Measurements from ENCODE around the gene C15orf61.

Gene C15orf61

DNA sequence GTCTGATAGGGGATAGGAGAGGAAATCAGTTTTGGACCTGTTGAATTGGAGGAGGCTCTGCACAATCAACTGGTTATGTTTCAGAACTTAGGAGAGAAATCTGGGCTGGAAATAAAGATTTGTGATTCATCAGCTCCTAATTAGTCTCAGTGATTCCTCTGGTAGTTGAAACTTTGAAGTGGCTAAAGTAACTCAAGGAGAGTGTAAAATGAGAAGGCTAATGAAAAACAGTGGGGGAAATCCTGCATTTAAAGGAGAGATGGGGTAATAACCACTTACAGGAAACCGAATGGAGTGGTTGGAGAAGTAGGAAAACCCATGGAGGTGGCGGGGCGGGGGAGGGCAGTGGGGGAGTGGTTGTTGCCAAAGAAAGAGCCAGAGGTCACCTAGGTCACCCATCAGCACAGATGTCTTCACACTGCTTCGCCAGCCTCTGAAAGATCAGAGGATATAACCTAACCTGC is 54.1 kb downstream of the C15orf61 start (continued):
- TF ChIP-seq PRDM10 (tag by site-specific recombination; IDR thresholded peaks at IDR 0.05) (0 out of 2 replicates have a peak, but pooled peaks have one; percentile 22), ZNF48 (tag by site-specific recombination; IDR thresholded peaks at IDR 0.05) (no peak), ZNF610 (tag by site-specific recombination; IDR thresholded peaks at IDR 0.05; ENCODE audit: borderline replicate concordance) (no peak), ZNF274 (IDR thresholded peaks at IDR 0.05; ENCODE audit: low read length) (no peak), ZNF274 (tag by site-specific recombination; IDR thresholded peaks at IDR 0.05; ENCODE audit: borderline replicate concordance) (no peak), KLF16 (tag by site-specific recombination; IDR thresholded peaks at IDR 0.05) (no peak), ZNF239 (tag by site-specific recombination; IDR thresholded peaks at IDR 0.05) (no peak), TCF7L2 (IDR thresholded peaks at IDR 0.05; ENCODE audit: borderline replicate concordance, low read depth, low read length) (peak; percentile 29; the same call in 1 of the 2 replicates), ZNF350 (tag by site-specific recombination; IDR thresholded peaks at IDR 0.05) (no peak), ZNF398 (tag by site-specific recombination; IDR thresholded peaks at IDR 0.05) (peak; percentile 74), ZNF654 (tag by site-specific recombination; IDR thresholded peaks at IDR 0.05; ENCODE audit: low read depth) (no peak), PRDM6 (tag by site-specific recombination; IDR thresholded peaks at IDR 0.05) (peak; percentile 74), ZNF266 (tag by site-specific recombination; IDR thresholded peaks at IDR 0.05; ENCODE audit: low read depth) (no peak), ZSCAN30 (tag by site-specific recombination; IDR thresholded peaks at IDR 0.05) (no peak), ZNF16 (tag by site-specific recombination; IDR thresholded peaks at IDR 0.05; ENCODE audit: low read depth) (no peak), ZNF426 (tag by site-specific recombination; IDR thresholded peaks at IDR 0.05) (no peak), ZFP37 (tag by site-specific recombination; IDR thresholded peaks at IDR 0.05) (no peak), SP3 (tag by site-specific recombination; IDR thresholded peaks at IDR 0.05) (no peak), SCRT1 (tag by site-specific recombination; IDR thresholded peaks at IDR 0.05; ENCODE audit: borderline replicate concordance) (peak; percentile 97), ZNF704 (tag by site-specific recombination; IDR thresholded peaks at IDR 0.05) (no peak), BCL11B (tag by site-specific recombination; IDR thresholded peaks at IDR 0.05; ENCODE audit: low read depth) (no peak), OVOL3 (tag by site-specific recombination; IDR thresholded peaks at IDR 0.05) (no peak), KLF10 (tag by site-specific recombination; IDR thresholded peaks at IDR 0.05) (no peak), ZNF394 (tag by site-specific recombination; IDR thresholded peaks at IDR 0.05; ENCODE audit: borderline replicate concordance) (no peak), ZNF366 (tag by site-specific recombination; conservative IDR thresholded peaks at IDR 0.05) (no peak), HOXA7 (CRISPR knock-in tag; IDR thresholded peaks at IDR 0.05; ENCODE audit: borderline replicate concordance) (no peak), YY2 (tag by site-specific recombination; IDR thresholded peaks at IDR 0.05) (no peak), ZNF335 (tag by site-specific recombination; conservative IDR thresholded peaks at IDR 0.05) (no peak), ZNF555 (tag by site-specific recombination; conservative IDR thresholded peaks at IDR 0.05) (no peak)
- TF ChIP-seq, protein P1, sequence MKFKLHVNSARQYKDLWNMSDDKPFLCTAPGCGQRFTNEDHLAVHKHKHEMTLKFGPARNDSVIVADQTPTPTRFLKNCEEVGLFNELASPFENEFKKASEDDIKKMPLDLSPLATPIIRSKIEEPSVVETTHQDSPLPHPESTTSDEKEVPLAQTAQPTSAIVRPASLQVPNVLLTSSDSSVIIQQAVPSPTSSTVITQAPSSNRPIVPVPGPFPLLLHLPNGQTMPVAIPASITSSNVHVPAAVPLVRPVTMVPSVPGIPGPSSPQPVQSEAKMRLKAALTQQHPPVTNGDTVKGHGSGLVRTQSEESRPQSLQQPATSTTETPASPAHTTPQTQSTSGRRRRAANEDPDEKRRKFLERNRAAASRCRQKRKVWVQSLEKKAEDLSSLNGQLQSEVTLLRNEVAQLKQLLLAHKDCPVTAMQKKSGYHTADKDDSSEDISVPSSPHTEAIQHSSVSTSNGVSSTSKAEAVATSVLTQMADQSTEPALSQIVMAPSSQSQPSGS (tag by site-specific recombination; IDR thresholded peaks at IDR 0.05; ENCODE audit: low read depth) = no peak
- TF ChIP-seq, protein P2, sequence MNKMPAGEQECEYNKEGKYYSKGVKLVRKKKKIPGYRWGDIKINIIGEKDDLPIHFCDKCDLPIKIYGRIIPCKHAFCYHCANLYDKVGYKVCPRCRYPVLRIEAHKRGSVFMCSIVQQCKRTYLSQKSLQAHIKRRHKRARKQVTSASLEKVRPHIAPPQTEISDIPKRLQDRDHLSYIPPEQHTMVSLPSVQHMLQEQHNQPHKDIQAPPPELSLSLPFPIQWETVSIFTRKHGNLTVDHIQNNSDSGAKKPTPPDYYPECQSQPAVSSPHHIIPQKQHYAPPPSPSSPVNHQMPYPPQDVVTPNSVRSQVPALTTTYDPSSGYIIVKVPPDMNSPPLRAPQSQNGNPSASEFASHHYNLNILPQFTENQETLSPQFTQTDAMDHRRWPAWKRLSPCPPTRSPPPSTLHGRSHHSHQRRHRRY (tag by site-specific recombination; IDR thresholded peaks at IDR 0.05) = no peak
